Measurements from ENCODE around the gene MDM2.
"Not testable (repeated sequence)": the region's sequence is repeated elsewhere in the genome, so short reads cannot be mapped to it uniquely, and the experiment has no call there.

MDM2 gene

DNA sequence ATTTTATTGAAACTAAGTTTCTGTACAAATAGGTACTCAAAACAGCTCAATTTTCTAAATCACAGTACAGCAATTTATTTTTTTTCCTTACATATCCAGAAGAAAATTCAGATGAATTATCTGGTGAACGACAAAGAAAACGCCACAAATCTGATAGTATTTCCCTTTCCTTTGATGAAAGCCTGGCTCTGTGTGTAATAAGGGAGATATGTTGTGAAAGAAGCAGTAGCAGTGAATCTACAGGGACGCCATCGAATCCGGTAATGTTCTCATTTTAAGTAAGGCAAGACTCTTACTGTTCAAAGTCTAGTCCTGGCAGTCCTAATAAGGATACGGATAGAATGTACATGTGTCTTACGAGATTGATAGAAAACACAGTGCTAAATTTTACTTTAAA lies 20.7 kb downstream of the MDM2 start:
- DNase-seq = no peak

DNA sequence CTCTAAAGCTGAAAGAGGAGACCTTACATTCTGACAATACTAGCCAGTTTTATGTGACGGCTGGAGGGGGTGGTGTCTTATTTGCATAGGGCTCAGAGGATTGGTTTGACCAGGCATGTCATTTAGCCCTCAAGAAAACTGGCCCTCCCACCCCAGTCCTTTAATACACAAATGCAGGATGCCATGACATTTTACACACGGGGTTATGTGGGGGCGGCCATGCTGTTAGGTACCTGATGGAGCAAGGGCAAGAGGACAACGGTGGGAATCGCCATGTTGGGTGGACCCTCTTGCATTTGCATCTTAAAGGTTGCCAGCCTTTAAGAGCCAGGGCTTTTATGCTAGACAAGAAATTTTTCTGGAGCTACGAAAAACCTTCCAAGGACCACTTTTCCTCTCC lies 23.3 kb downstream of the MDM2 start:
- no peak for DNase-seq

DNA sequence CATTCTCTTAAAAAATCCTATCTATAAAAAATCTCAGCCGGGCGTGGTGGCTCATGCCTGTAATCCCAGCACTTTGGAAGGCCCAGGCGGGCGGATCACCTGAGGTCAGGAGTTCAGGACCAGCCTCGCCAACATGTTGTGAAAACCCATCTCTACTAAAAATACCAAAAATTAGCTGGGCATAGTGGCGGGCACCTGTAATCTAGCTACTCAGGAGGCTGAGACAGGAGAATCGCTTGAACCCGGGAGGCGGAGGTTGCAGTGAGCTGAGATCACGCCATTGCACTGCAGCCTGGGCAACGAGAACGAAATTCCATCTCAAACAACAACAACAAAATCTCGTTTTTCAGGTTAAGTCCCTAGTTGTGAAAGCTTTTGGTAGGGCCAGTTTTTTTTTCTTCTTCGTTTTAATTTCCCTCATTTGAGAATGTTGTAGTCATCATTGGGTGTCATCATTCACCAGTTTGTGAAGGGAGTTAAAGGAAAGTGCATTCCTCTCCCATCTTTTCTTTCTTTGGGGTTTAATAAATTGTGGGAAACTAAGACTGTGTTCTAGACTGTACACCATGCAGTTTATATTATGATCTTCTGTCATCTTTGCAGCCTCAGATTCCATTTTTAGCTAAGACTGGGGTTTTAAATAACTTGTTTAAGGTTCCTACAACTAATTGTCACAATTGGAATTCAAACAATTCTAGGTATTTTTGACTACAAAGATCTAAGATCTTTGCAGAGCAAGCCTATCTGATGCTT lies 23.9 kb downstream of the MDM2 start:
- DNase-seq = no peak

GRCh38 chr12:68832504-68832867 lies 24.5 kb downstream of the MDM2 start:
- DNase-seq = no peak

GRCh38 chr12:68833508-68833907 lies 25.5 kb downstream of the MDM2 start:
- no peak for DNase-seq

DNA sequence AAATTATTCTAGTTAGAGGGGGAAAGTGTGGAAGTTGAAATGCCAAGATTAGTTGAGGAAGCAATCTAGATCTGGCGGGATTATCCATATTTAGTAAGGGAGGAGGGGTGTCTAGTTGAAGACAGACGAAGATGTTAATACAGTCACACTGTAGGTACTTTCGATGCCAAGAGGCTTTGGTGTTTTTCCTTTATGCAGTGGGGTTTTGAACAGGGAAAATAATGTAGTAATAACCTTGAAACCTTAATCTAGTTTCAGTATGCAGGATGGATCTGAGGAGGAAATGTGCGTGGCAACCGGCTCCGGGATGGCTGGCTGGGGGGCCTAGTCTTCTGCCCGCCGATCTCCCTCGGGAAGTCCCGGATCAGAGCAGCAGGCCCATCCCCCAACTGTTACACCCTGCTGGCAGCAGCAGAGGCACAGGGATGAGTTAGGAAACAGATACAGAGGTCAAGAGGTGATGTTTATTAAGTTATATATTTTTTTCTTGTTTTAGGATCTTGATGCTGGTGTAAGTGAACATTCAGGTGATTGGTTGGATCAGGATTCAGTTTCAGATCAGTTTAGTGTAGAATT lies 27.4 kb downstream of the MDM2 start:
- DNase-seq = no peak

GRCh38 chr12:68837215-68837614 lies 29.2 kb downstream of the MDM2 start:
- DNase-seq = no peak

DNA sequence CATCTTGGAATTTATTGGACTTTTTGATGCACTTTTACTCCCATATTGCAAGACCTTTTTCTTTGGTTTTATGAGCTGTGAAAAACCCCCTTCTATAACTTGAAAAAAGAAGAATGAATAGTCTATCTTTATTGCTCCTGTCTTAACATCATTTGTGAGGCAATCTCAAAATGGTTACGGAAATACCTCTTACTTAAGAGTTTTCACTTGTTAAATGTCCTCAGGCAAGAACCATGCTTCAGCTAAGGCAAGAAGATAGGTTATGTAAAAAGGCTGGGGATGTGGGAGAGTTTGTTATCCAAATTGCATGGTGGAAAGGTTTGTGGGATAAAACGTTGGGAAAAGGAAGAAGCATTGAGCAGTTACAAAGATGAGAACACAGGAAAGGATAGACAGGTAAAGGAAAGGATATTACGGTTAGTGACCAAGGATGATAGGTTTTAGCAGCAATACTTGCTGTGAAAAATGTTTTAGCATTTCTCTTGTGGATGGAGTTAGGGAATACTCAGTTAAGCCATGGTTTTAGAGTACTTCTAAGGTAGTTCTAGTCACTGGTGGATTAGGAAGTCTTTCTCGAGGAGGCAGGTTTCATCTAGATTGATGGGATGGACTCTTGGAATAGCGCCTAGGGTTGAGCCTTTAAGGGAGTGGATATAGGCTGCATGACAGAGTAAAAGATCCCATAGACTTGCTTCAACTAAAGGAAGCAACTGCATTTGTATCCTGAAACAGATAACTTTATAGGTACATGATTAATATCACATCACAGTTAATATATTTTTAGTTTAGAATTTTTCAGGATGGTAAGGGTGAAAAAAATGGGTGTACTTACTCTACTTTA lies 30.3 kb downstream of the MDM2 start:
- no peak for DNase-seq

DNA sequence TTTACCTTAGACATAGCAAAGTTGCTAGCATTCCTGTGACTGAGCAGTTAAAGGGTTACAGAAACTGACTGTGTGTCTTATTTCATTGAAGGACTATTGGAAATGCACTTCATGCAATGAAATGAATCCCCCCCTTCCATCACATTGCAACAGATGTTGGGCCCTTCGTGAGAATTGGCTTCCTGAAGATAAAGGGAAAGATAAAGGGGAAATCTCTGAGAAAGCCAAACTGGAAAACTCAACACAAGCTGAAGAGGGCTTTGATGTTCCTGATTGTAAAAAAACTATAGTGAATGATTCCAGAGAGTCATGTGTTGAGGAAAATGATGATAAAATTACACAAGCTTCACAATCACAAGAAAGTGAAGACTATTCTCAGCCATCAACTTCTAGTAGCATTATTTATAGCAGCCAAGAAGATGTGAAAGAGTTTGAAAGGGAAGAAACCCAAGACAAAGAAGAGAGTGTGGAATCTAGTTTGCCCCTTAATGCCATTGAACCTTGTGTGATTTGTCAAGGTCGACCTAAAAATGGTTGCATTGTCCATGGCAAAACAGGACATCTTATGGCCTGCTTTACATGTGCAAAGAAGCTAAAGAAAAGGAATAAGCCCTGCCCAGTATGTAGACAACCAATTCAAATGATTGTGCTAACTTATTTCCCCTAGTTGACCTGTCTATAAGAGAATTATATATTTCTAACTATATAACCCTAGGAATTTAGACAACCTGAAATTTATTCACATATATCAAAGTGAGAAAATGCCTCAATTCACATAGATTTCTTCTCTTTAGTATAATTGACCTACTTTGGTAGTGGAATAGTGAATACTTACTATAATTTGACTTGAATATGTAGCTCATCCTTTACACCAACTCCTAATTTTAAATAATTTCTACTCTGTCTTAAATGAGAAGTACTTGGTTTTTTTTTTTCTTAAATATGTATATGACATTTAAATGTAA lies 31.5 kb downstream of the MDM2 start:
- DNase-seq = no peak

DNA sequence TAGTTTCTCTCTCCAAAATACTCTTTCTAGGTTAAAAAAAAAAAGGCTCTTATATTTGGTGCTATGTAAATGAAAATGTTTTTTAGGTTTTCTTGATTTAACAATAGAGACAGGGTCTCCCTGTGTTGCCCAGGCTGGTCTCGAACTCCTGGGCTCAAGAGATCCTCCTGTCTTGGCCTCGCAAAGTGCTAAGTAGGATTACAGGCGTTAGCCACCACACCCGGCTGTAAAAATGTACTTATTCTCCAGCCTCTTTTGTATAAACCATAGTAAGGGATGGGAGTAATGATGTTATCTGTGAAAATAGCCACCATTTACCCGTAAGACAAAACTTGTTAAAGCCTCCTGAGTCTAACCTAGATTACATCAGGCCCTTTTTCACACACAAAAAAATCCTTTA lies 33.2 kb downstream of the MDM2 start:
- DNase-seq = not testable (repeated sequence)

DNA sequence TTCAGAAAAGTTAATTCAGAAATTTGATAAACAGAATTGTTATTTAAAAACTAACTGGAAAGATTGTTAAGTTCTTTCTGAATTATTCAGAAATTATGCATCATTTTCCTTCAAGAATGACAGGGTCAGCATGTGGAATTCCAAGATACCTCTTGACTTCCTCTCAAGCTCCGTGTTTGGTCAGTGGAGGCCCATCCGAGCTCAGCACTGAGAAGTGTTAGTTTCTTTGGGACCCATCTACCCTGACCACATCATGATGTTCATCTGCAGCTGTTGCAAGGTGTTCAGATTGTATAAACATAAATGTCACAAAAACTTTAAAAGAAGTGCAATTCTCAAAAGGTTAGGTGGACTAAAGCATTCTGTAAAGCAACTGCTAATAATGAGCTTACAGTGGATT lies 33.7 kb downstream of the MDM2 start:
- no peak for DNase-seq

GRCh38 chr12:68842123-68842522 lies 34.1 kb downstream of the MDM2 start:
- DNase-seq = no peak

DNA sequence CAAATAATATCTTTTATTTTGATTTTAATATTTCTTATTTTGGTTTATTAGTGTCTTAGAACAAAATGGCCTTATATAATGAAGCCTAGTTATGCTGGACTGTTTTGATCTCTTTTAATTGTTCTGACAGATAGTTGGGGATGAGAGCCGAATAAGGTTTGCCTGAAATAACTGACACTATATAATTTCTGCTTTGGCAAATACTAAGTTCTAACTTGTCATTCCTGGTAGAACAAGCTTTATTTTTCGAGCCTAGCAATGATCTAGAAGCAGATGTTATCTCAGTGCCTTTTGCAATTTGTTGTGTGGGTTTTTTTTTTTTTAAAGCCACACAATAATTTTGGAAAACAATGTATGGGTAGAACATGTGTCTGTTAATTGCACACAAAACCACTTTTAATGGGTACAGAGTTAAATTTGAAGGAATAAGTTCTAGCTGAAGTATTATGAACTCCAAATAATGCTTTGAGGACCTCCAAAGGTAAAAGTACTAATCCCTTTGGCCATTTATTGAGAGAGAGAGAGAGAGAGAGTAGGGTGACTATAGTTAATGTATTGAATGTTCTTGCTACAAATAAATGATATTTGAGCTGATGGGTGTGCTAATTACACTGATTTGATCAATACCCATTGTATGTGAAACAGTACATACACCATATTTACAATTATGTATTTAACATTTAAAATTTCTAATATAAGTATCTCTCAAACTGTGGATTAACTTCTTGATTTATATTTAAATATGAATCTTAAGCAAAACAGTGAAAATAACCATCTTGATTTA lies 35.0 kb downstream of the MDM2 start:
- DNase-seq = no peak

DNA sequence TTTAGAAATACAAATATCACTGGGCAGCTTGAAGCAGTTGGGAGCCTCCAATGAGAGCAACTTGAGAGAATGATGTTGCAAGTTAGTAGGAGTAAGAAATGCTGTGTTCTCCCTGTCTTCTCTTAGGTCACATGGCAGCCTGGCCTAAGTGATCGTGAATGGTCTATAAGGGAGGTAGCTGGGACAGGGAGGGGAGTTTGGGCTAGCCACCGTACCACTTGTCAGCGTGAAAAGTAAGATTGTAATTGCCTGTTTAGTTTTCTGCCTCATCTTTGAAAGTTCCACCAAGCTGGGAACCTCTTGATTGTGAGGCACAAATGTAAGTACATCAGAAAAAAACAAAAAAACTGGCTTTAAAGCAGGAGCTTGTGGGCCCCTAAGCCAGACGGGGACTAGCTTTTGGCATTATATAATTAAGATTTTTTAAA lies 36.4 kb downstream of the MDM2 start:
- DNase-seq = no peak

- no peak for DNase-seq
Observed at GRCh38 chr12:68844788-68845695, 37.1 kb downstream of the MDM2 start.

DNA sequence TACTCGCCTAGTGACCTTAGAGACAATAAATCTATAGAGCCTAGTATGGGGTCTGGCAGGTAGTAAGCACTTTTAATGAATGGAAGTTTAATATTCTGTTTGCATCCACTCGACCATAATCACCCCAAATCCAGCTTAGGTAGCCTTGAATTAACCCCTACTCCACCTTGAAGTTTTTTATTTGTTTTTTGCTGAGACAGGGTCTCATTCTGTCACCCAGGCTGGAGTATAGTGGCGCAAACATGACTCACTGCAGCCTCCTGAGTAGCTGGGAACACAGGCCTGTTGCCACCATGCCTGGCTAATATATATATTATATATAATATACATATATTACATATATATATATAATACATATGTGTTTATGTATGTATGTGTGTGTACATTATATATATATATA lies 38.8 kb downstream of the MDM2 start:
- no peak for DNase-seq

DNA sequence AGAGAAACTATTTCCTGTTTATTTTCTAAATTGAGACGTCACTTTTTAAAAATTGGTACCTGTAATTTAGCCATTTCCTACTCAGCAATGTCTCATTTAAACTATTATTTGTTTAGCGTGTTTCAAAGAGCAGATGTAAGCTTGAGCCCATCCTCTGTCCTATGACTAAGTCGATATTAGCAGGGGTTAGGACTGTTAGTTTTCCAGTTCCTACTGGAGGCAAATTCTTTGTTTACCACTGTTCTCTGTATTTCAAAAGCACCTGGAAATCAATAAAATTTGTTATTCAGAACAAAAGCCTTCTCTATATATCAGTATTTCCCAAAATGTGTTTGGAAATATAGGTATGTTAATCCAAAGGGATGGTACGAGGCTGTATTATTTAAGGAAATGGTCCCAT lies 42.4 kb downstream of the MDM2 start:
- DNase-seq = no peak

DNA sequence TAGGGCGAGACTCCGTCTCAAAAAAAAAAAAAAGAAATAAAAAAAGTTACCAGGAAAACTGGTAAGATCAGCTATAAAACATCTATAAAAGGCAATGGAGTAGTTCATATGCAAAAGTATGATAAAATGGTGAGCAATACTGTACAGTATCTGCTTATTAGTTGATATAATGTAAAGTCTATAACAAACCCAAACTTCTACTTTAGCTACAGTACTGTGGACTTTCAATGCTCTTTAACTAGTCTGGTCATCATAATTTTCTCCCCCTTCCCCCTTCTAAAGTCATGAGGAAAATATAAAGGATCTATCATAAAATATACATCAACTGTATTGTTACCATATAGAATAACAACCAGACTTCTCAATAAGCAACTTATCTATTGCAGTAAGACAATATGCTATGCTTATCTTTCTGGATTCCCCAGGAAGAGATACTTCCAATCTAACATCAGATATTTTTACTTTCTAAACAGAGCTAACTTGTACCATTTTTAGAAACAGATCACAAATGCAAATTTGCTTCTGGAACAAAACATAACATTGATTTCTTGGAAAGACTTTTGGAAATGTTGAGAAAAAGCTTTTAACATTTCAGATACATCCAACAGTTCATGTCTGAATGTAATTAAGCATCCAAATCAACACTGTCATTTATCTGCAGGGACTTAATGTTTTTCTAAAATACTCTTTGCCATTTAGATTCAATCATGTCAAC lies 43.8 kb downstream of the MDM2 start:
- no peak for DNase-seq

GRCh38 chr12:68853396-68854077 lies 45.6 kb downstream of the MDM2 start:
- no peak for DNase-seq

DNA sequence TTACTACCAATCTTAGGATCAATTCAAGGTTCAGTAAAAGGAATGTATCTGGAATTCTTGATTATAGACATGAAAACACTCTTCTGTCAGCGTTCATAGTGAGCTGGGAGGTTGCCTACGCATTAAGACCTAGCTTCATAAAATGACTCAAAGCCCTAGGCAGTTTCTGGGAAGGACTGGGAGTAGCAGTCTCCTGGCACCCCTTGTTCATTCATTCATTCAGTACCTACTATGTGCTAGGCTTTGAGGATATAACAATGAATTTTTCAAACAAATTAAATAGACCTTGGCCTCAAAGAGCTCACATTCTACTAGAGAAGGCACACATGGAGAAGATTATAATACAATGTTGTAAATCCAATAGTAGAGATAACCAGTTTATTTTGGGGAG lies 46.1 kb downstream of the MDM2 start:
- no peak for DNase-seq
